ENCODE results near the gene PLN. TPM values are rescaled to one million over a fixed set of nuclear protein-coding genes. Genes with fewer than 3 reads are reported as not detected.

PLN gene
- total and polyA plus RNA-seq, 7 donors = 72.7 to 239 (median 208) TPM

GRCh38 chr6:118502169-118502568 lies 45.9 kb upstream of the PLN start:
- no peak for TF ChIP-seq CTCF (IDR thresholded peaks at IDR 0.05)
- Histone ChIP-seq H3K4me1 (peaks cover 16% of the 10 kb centered on the region), H3K9me3 (no peaks in the 10 kb centered on the region), H3K27ac (no peak overlapping the region), H3K27me3 (ENCODE audit: insufficient read depth in 3 of 3, low read length in 2 of 3) (no peaks in the 10 kb centered on the region), H3K4me3 (no peak overlapping the region), H3K36me3 (ENCODE audit: insufficient read depth in 1 of 2, low read depth in 1 of 2) (no peaks in the 10 kb centered on the region)
- ATAC-seq (no peak), DNase-seq (no peak)
- intact Hi-C loops (cut with DNase I) = no loop called here
- 58 to 88% (median 66%) methylated on average over 2 of the region's 2 CpGs for whole genome bisulfite sequencing, 3 donors

DNA sequence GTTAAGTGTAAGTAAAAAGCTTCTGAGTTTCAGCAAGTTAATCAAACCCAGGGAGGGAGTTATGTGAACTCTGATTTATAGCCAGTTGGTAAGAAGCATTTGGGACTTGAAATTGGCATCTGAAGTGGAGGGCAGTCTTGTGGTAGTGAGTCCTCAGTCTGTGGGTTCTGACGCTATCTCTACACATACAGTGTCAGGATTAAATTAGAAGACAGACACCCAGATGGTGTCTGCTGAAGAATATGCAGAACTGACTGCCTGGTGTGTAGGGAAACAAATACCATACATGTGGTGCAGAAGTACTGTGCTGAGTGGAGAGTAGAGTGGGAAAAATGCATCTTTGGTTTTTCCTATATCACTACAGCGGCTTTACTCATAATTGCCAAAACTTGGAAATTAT lies 43.5 kb upstream of the PLN start:
- intact Hi-C loops (cut with DNase I) = loop anchor here (5.0 kb wide), 2 partner anchors 48 to 217 kb away; no protein-coding TSS in a partner anchor
- DNase-seq (no peak), ATAC-seq (no peak)
- H3K27ac ChIP-seq = no peak overlapping the region
- no peak overlapping the region for H3K4me3 ChIP-seq
- H3K9me3 ChIP-seq = no peaks in the 10 kb centered on the region
- TF ChIP-seq CTCF (IDR thresholded peaks at IDR 0.05) = no peak
- no peaks in the 10 kb centered on the region for H3K36me3 ChIP-seq (ENCODE audit: insufficient read depth in 1 of 2, low read depth in 1 of 2)
- peaks cover 36% of the 10 kb centered on the region for H3K4me1 ChIP-seq
- 93 to 100% (median 95%) methylated on average over 2 of the region's 2 CpGs for WGBS, 3 donors
- H3K27me3 ChIP-seq (ENCODE audit: insufficient read depth in 3 of 3, low read length in 2 of 3) = no peaks in the 10 kb centered on the region

GRCh38 chr6:118505656-118506055 lies 42.4 kb upstream of the PLN start:
- no peak overlapping the region for H3K4me3 ChIP-seq
- DNase-seq (no peak), ATAC-seq (peak in 2 of 4 donors; percentile 20 to 38)
- intact Hi-C loops (cut with DNase I) = loop anchor here (5.0 kb wide), 2 partner anchors 47 to 218 kb away; no protein-coding TSS in a partner anchor
- H3K4me1 ChIP-seq = peaks cover 45% of the 10 kb centered on the region
- no peaks in the 10 kb centered on the region for H3K9me3 ChIP-seq
- no peaks in the 10 kb centered on the region for H3K36me3 ChIP-seq (ENCODE audit: insufficient read depth in 1 of 2, low read depth in 1 of 2)
- peak overlapping the region; percentile 86 for H3K27ac ChIP-seq
- H3K27me3 ChIP-seq (ENCODE audit: insufficient read depth in 3 of 3, low read length in 2 of 3) = no peaks in the 10 kb centered on the region
- WGBS, 3 donors = 72 to 96% (median 87%) methylated on average over 2 of the region's 2 CpGs
- no peak for TF ChIP-seq CTCF (IDR thresholded peaks at IDR 0.05)

DNA sequence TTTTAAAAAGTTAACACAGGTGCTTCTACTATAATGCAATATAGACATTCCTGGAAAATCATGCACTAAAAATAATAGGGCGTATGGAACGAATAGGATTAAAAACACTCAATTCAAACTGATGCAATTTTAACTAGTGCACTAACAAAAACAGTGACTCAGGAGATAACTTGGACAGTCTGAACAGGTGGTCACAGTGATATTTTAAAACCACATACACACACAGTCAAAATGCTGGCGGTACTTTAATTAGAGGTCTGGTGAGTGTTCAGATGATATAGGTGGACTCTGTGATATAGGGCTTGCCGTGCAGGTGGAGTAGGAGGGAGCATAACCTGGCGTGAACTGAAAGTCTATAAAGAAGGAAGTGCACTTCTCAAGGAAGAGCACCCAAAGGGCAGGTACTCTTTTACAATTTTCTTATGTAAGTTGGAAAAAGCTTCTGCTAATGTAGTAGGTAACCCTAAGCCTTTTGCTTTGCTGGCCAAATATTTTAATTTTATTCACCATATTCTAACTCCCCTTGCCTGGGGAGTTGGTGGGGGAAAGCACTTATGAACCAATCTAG lies 41.9 kb upstream of the PLN start:
- ATAC-seq (peak; percentile 68 to 93 (median 90)), DNase-seq (no peak)
- Histone ChIP-seq H3K9me3 (no peaks in the 10 kb centered on the region), H3K36me3 (ENCODE audit: insufficient read depth in 1 of 2, low read depth in 1 of 2) (no peaks in the 10 kb centered on the region), H3K4me1 (peaks cover 47% of the 10 kb centered on the region), H3K27ac (peak overlapping the region; percentile 86), H3K4me3 (peak overlapping the region; percentile 63), H3K27me3 (ENCODE audit: insufficient read depth in 3 of 3, low read length in 2 of 3) (no peaks in the 10 kb centered on the region)
- intact Hi-C loops (cut with DNase I) = loop anchor here (5.0 kb wide), 2 partner anchors 46 to 219 kb away; no protein-coding TSS in a partner anchor
- TF ChIP-seq CTCF (IDR thresholded peaks at IDR 0.05) = no peak
- 56 to 72% (median 61%) methylated on average over 5 of the region's 5 CpGs for WGBS, 3 donors

- no peak for ATAC-seq
- no peak for TF ChIP-seq CTCF (IDR thresholded peaks at IDR 0.05)
- Histone ChIP-seq H3K27ac (peak overlapping the region; percentile 86), H3K9me3 (no peaks in the 10 kb centered on the region), H3K4me1 (peaks cover 50% of the 10 kb centered on the region), H3K4me3 (peak overlapping the region; percentile 63), H3K27me3 (ENCODE audit: insufficient read depth in 3 of 3, low read length in 2 of 3) (no peaks in the 10 kb centered on the region), H3K36me3 (ENCODE audit: insufficient read depth in 1 of 2, low read depth in 1 of 2) (no peaks in the 10 kb centered on the region)
- 86 to 97% (median 88%) methylated on average over 1 of the region's 1 CpG for WGBS, 3 donors
- intact Hi-C loops (cut with DNase I) = loop anchor here (5.0 kb wide), 2 partner anchors 45 to 220 kb away; no protein-coding TSS in a partner anchor
- DNase-seq = no peak
These were observed 40.5 kb upstream of the PLN start for GRCh38 chr6:118507636-118508035.
